Activated T-helper 1 cell treated with Interleukin-2 at 50 U/mL for 16 hours (primary cell): ENCODE measurements around the gene ITGA1.

Experiments
- DNase-seq: peaks from one replicate; pipeline ENCODE4 v3.0.0-alpha.2; 2020; ENCODE audit warnings: low read depth

The ITGA1 gene

DNA sequence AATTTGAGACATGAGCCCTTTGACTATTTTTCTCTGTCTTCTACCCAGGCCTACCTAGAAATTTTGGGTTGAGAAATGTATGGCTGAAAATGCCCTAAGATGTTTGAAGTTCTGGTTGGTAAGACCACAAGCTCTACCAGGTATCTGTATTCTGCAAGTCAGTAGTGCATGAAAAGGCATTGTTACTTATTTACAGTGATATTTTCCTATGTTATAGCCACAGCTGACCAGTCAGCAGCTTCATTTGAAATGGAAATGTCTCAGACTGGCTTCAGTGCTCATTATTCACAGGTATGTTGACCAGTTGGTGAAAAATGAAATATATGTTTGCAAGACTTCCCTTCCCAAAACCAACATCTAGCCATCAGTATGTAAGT is 109.5 kb downstream of the ITGA1 start:
- no peak for DNase-seq

GRCh38 chr5:52898961-52899680 is 111.4 kb downstream of the ITGA1 start:
- DNase-seq: no peak

GRCh38 chr5:52903142-52903541 is 115.4 kb downstream of the ITGA1 start:
- DNase-seq: no peak

DNA sequence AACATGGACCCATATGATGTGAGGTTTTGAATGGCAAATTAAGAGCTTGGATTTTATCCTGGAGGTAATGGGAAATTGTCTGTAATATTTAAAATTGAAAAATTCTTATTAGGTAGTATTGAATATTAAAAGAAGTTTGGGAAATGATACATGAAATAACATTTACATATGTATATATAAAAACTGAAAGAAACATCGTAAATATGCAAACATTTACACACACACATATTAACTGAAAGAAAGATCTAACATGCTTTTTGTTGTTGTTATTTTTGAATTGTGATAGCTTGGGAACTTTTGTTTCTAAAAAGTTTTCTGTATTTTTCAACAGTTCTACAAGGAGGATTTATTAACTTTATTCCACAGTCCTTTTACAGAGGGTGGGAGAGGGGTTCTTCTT is 118.6 kb downstream of the ITGA1 start:
- no peak for DNase-seq

- DNase-seq: no peak
Observed at GRCh38 chr5:52906845-52907244, 119.1 kb downstream of the ITGA1 start.

DNA sequence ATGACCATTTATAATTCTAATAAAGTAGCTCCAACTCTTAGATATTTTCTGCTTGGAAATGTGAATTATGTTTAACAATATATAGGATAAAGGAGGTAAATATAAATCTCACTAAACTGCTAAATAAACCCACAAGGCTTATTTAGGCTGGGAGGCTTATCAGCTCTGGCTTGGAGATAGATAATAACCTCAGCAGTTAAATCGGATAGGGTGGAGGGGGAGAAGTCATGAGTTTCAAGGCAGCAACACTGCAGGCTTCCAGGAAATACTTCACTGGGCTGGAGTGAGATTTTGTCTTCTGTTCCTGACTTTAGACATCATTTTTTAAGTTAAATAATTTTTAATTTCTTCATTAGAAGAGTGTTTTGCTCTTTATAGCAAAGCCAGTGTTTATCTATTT is 121.5 kb downstream of the ITGA1 start:
- no peak for DNase-seq

GRCh38 chr5:52910071-52910470 is 122.4 kb downstream of the ITGA1 start:
- DNase-seq: no peak

GRCh38 chr5:52915176-52915875 is 127.6 kb downstream of the ITGA1 start:
- peak; percentile 7 for DNase-seq

- no peak for DNase-seq
Observed at GRCh38 chr5:52920929-52921328, 133.2 kb downstream of the ITGA1 start.

DNA sequence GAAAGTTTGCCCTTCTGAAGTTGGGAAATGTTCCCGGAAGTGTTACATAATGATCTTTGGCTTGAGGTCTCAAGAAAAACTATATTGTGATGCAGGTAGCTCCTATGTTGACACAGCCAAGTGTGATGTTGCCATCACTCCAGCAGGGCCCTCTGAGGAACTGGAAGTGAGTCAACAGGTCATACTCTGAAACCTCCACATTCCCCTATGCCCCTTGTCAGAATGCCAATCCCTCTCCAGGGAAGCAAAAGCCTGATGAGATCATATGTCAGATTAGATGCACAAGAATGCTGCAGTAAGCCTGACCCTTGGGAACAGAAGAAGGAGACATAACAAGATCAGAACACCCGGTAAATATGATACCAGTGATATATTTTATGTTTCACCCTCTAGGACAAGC is 134.7 kb downstream of the ITGA1 start:
- DNase-seq: no peak

- no peak for DNase-seq
Observed at GRCh38 chr5:52924456-52924855, 136.7 kb downstream of the ITGA1 start.

DNA sequence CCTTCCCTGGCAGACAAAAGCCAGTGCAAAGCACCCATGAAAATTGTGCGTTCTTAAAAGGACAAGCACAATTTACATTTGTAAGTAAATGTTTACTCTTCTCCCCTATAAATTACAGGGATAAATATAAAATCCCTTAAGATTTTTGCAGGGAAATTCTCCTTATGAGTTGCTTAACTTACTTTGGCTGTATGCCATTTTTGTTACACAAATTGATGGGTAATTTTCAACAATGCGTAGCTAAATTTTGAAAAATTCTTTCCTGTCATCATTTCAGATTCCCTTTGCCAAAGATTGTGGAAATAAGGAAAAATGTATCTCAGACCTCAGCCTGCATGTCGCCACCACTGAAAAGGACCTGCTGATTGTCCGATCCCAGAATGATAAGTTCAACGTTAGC is 137.3 kb downstream of the ITGA1 start:
- DNase-seq: no peak

DNA sequence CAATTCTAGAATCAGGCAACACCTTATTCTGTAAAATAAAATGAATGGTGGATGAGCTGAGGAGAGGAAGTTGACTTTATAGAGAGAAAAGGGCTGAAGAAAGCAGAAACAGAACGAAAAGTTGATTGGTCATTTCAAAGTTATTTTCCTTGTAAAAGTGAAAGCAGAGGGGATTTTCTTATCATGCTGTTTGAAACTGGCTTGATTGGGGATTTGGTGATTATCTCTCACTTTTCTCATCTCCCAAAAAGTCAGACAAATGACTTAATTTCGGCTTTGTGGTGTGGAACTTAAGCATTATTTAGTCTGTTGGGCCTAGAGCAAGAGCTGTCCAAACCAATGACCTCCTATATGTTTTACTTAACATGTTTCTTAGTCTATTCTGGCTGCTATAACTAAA is 141.0 kb downstream of the ITGA1 start:
- no peak for DNase-seq

GRCh38 chr5:52938226-52938625 is 150.5 kb downstream of the ITGA1 start:
- DNase-seq: no peak

GRCh38 chr5:52943285-52943684 is 155.6 kb downstream of the ITGA1 start:
- no peak for DNase-seq

DNA sequence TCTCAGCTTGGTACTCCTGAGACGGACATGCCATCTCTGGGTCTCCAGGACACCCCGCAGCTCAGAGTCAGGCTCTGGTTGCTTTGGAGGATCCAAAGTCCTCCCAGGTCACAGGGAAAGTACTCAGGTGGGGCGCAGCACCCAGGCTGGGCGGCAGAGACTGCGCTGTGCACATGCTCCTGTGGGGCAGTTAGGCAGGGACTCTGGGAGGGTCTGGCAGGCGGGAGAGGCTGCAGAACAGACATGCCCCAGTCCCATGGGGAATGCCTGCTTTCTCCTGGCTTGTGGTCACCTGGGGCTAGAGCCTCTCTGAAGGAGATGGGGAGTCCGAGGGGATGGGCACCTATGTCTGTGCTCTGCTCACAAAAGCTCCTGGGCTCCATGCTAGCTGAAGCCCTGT is 156.1 kb downstream of the ITGA1 start:
- DNase-seq: no peak

DNA sequence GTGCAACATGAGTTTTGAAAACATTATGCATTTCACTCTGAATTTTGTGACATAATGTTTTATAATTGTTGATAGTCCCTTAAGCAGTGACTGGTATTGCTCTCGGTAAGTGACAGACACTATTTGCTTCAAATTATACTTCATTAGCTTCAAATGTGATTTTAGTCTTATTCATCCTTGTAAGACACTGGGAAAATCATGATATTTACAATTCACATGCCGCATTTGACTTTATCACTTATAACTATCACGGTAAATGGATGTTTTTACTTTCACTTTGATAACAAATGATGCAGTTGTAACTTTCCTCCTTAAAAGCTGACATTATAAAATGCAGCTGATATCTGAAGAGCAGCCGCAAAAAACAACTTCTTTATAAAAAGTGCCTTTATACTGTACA is 157.3 kb downstream of the ITGA1 start:
- no peak for DNase-seq

DNA sequence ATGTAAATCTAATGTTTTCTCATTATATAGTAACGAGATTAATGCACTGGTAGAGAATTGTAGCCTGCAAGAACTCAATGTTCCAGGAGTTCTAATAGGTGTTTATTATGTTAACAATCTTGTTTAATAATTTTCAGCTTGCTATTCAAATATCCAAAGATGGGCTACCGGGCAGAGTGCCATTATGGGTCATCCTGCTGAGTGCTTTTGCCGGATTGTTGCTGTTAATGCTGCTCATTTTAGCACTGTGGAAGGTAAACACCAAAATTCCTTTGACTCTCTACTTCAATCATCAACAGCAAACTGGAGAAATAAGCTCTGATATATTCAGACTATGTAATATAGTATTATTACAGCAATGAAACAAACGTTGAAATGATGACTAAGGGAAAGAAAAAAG is 159.5 kb downstream of the ITGA1 start:
- no peak for DNase-seq

- no peak for DNase-seq
Observed at GRCh38 chr5:52947851-52948250, 160.1 kb downstream of the ITGA1 start.

DNA sequence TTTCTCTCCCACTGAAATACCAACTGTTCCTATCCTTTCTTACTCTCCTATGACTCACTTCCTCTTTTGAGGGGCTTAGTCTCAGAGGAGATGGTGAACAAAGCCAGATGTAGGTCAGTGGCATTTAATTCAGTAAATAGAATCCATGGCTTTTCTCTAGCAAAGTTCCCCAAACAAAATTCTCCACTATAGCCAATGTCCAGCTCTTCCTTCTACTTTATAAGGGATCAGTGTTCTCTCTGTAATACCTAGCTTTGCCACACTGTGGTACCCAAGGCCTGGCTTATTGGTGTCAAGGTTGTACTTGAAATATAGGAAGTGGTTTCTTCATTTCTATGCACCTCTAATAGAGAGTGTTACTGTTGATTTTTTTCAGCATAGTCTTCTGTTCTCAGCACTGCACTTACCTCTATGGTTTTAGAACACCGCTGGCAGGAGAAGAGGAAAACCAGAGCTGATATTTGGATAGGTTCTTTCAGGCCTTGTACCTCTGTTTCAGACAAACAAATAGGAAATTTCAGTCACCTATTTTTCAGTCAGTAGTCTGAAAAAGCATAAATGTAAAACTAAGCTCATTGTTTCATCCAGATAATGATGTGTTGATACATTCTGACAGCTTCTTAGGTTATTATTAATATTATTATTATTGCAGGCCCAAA is 160.8 kb downstream of the ITGA1 start:
- peak; percentile 23 for DNase-seq

GRCh38 chr5:52950686-52951085 is 163.0 kb downstream of the ITGA1 start:
- DNase-seq: no peak

GRCh38 chr5:52952483-52952882 is 164.8 kb downstream of the ITGA1 start:
- no peak for DNase-seq

GRCh38 chr5:52956014-52956413 is 168.3 kb downstream of the ITGA1 start:
- DNase-seq: no peak
